Activated CD4-positive, alpha-beta T cell treated with anti-CD3 and anti-CD28 coated beads, Interleukin-2, amount 10 ng/mL, durations not matched to agents 7 days and 5 days (primary cell): ENCODE data around the gene ACIN1. TPM values are rescaled to one million over a fixed set of nuclear protein-coding genes. Genes with fewer than 3 reads are reported as not detected.

Source experiments
- CTCF ChIA-PET: fragments of 350-600 bp; sonication (Branson Sonifier 250); formaldehyde crosslinking; loops from one replicate; lab custom pipeline; 2021; ENCODE audit warnings: antibody characterized with exemption; lab: Charles Lee
- POLR2A ChIA-PET: fragments of 350-600 bp; sonication (Branson Sonifier 250); formaldehyde crosslinking; loops from one replicate; lab custom pipeline; 2021; ENCODE audit warnings: antibody characterized with exemption; lab: Charles Lee
- DNase-seq: peaks from one replicate; pipeline ENCODE4 v3.0.0-alpha.2; 2020
- H3K27ac Mint-ChIP-seq: one replicate; pipeline ENCODE4 v1.8.0; 2021; ENCODE audit warnings: mild to moderate bottlenecking, moderate library complexity, mixed read lengths
- H3K27me3 Mint-ChIP-seq: one replicate; pipeline ENCODE4 v1.8.0; 2021; ENCODE audit warnings: mixed read lengths
- H3K36me3 Mint-ChIP-seq: one replicate; pipeline ENCODE4 v1.8.0; 2021; ENCODE audit warnings: low read depth, mixed read lengths
- H3K4me1 Mint-ChIP-seq: one replicate; pipeline ENCODE4 v1.8.0; 2021; ENCODE audit warnings: mixed read lengths
- H3K4me3 Mint-ChIP-seq: one replicate; pipeline ENCODE4 v1.8.0; 2021; ENCODE audit warnings: mild to moderate bottlenecking, moderate library complexity, mixed read lengths
- H3K9me3 Mint-ChIP-seq: one replicate; pipeline ENCODE4 v1.8.0; 2021; ENCODE audit warnings: mixed read lengths
- total RNA-seq, 2 experiments: library from RNA; stranded (reverse); gene quantifications; one replicate each; pipeline ENCODE4 v1.2.3, GENCODE V29; 2021

Gene ACIN1, protein sequence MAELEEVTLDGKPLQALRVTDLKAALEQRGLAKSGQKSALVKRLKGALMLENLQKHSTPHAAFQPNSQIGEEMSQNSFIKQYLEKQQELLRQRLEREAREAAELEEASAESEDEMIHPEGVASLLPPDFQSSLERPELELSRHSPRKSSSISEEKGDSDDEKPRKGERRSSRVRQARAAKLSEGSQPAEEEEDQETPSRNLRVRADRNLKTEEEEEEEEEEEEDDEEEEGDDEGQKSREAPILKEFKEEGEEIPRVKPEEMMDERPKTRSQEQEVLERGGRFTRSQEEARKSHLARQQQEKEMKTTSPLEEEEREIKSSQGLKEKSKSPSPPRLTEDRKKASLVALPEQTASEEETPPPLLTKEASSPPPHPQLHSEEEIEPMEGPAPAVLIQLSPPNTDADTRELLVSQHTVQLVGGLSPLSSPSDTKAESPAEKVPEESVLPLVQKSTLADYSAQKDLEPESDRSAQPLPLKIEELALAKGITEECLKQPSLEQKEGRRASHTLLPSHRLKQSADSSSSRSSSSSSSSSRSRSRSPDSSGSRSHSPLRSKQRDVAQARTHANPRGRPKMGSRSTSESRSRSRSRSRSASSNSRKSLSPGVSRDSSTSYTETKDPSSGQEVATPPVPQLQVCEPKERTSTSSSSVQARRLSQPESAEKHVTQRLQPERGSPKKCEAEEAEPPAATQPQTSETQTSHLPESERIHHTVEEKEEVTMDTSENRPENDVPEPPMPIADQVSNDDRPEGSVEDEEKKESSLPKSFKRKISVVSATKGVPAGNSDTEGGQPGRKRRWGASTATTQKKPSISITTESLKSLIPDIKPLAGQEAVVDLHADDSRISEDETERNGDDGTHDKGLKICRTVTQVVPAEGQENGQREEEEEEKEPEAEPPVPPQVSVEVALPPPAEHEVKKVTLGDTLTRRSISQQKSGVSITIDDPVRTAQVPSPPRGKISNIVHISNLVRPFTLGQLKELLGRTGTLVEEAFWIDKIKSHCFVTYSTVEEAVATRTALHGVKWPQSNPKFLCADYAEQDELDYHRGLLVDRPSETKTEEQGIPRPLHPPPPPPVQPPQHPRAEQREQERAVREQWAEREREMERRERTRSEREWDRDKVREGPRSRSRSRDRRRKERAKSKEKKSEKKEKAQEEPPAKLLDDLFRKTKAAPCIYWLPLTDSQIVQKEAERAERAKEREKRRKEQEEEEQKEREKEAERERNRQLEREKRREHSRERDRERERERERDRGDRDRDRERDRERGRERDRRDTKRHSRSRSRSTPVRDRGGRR
- 100 to 1,000 TPM; 202 to 221 TPM for total RNA-seq

DNA sequence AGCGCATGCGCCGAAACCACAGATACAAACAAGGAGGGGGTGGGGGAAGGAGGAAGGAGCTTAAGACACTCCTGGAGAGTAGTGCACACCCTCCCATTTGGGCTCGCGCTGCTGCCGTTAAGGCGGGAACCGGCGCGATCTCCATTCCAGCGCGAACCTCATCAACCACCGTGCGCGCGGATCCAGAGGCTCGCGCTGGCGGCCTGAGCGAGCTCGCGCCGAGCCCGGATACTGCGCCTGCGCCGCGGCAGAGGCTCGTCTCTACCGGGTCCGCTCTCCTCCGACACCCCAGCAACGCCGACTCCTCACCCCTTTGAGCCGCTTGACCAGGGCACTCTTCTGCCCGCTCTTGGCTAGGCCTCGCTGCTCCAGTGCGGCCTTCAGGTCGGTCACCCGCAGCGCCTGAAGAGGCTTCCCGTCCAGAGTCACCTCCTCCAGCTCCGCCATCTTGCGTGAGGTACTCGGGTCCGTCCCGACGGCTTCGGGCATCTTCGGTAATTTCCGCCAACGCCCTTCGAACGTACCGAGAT lies at the start of gene ACIN1:
ACIN1 (minus strand) TSS at position 471 of the 530 bp plus-strand sequence; CDS start at position 447, 24 bp downstream.
- Mint-ChIP-seq H3K27ac (no peak within 1 kb of the TSS), H3K36me3 (peaks cover 48% of the 10 kb centered on the region), H3K27me3 (no peaks in the 10 kb centered on the region), H3K4me1 (peaks cover 35% of the 10 kb centered on the region), H3K9me3 (no peaks in the 10 kb centered on the region), H3K4me3 (no peak within 1 kb of the TSS)
- CTCF ChIA-PET = interaction anchor here (0.6 to 2.8 kb wide), 10 partner anchors 9 to 446 kb away, joined by 3 to 19 read pairs (median 6); partner anchors contain the start of gene CDH24
- DNase-seq = peak; percentile 79
- POLR2A ChIA-PET = interaction anchor here (0.5 to 1.4 kb wide), 8 partner anchors 18 to 502 kb away, joined by 3 to 12 read pairs (median 4); partner anchors contain the start of genes CEBPE and PABPN1

DNA sequence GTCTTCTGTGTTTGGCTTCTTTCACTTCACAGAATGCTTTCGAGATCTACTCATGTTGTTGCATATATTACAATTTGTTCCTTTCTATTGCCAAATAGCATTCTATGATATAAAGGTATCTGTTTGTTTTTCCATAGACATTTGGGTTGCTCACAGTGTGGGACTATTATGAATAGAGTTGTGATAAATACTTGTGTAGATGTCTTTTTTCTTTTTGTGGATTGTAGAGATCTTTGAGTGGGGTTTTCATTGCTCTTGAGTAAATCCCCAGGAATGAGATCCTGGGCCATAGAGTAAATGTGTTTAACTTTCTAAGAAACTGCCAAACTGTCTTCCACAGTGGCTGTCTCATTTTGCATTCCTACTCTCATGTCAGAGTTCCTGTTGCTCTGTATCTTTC lies 49.0 kb upstream of the ACIN1 start:
- Mint-ChIP-seq H3K27me3 (peaks cover 10% of the 10 kb centered on the region), H3K4me1 (no peaks in the 10 kb centered on the region), H3K9me3 (no peaks in the 10 kb centered on the region), H3K36me3 (no peaks in the 10 kb centered on the region), H3K4me3 (no peak overlapping the region), H3K27ac (no peak overlapping the region)
- POLR2A ChIA-PET = no interaction called here
- CTCF ChIA-PET = interaction anchor here (1.3 kb wide), 1 partner anchor 43 kb away, joined by 5 read pairs; no protein-coding TSS in a partner anchor
- no peak for DNase-seq

DNA sequence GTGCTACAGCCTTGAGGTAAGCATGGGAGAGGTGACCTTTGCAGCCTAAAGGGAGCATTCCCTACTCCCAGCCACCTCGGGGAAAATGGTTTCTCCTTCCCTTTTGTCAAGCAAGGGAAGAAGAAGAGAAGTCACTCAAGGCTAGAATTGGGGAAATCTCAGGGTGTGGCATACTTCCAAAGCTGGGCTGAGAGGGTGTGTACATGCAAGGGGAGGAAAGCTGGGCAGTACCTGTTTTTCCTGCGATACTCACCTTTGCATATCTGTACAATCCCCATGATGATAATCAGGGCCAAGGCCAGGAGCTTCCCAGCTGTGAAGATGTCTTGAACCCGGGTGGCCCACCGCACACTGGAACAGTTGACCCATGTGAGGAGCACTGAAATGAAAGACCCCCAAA lies 47.9 kb upstream of the ACIN1 start:
- H3K9me3 Mint-ChIP-seq = no peaks in the 10 kb centered on the region

DNA sequence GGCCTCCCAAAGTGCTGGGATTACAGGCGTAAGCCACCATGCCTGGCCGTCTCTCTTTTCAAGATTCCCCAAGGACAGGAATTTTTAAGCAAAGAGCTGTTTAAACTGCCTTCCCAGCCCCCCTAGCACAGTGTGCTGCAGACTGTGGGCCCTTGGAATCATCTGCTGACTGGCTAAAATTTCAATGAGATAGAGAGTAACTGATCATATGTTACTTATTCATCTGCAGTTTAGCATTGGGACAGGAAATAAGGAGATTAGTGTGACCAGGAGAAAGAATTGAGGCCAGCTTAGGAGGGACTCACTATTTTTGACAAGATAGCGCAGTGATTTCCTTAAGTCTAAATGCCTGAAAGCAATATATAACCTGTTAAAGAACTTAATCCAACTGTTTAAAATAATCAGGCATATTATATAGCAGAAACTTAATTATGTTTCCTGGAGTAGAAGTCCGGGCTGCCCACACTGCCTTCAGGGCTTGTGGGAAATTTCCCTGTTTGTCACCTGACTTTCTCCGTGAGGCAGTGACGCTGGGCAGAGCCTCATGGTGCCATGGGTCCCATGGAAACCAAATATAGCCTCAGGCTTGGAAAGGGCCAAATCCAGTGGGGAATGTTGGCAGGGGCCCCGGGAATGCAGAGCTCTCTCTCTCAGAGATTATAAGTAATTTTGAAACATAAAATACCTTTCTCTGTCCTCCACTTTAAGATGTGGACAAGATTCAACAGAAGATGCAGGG lies 46.9 kb upstream of the ACIN1 start:
- Mint-ChIP-seq H3K36me3 (no peaks in the 10 kb centered on the region), H3K27me3 (peaks cover 10% of the 10 kb centered on the region), H3K4me1 (no peaks in the 10 kb centered on the region), H3K27ac (no peak overlapping the region), H3K9me3 (no peaks in the 10 kb centered on the region), H3K4me3 (no peak overlapping the region)
- ChIA-PET POLR2A (no interaction called here), CTCF (interaction anchor here (1.5 kb wide), 1 partner anchor 10 kb away, joined by 3 read pairs; no protein-coding TSS in a partner anchor)
- DNase-seq = no peak

More for the DNA sequence above, 47.9 kb upstream of the ACIN1 start:
- no peak for DNase-seq
- no peaks in the 10 kb centered on the region for H3K36me3 Mint-ChIP-seq
- ChIA-PET POLR2A (no interaction called here), CTCF (interaction anchor here (1.3 to 1.5 kb wide), 2 partner anchors 9 to 44 kb away, joined by 3 to 5 read pairs; no protein-coding TSS in a partner anchor)
- H3K4me1 Mint-ChIP-seq = no peaks in the 10 kb centered on the region
- H3K4me3 Mint-ChIP-seq = no peak overlapping the region
- H3K27me3 Mint-ChIP-seq = peaks cover 10% of the 10 kb centered on the region
- no peak overlapping the region for H3K27ac Mint-ChIP-seq

DNA sequence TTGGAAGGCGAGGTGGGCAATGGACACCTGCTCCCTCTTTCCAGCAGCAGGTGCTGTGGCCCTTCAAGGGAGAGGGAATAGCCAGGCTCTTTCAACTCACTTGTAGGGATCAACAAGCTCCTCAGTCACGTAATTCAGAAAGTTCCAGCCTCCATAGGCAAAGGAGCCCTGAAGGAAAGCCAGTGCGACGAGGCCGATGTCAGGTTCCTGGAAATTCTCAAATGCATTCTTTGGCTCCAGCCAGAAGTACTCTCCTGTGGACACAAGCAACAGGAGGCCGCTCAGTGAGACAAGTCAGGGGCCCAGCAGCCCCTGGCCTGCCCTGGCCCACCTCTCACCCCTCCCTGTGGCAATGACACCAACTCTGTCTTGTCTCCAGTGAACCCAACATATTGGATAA lies 45.4 kb upstream of the ACIN1 start:
- CTCF ChIA-PET = interaction anchor here (0.6 kb wide), 1 partner anchor 119 kb away, joined by 3 read pairs; no protein-coding TSS in a partner anchor

DNA sequence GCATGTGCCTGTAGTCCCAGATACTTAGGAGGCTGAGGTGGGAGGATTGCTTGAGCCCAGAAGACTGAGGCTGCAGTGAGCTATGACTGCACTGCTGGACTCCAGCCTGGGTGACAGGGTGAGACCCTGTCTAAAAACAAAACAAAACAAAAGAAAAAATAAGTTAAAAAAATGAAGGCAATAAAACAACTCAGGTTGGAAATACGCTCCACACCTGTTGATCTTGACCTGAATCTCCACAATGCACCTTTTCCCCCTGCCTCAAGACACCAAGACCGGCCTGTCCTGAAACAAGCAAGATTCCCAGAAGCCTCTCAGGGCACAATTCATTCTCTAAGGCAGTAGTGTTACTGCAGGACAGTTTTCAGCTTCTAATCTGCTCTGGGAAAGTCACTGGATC lies 44.9 kb upstream of the ACIN1 start:
- Mint-ChIP-seq H3K4me3 (no peak overlapping the region), H3K27me3 (peaks cover 8% of the 10 kb centered on the region), H3K36me3 (no peaks in the 10 kb centered on the region), H3K4me1 (no peaks in the 10 kb centered on the region), H3K9me3 (no peaks in the 10 kb centered on the region), H3K27ac (no peak overlapping the region)
- POLR2A ChIA-PET = no interaction called here
- CTCF ChIA-PET = interaction anchor here (0.6 to 3.0 kb wide), 2 partner anchors 19 to 119 kb away, joined by 3 to 11 read pairs; no protein-coding TSS in a partner anchor
- DNase-seq = no peak

More for the DNA sequence above, 45.4 kb upstream of the ACIN1 start:
- no peak overlapping the region for H3K4me3 Mint-ChIP-seq
- POLR2A ChIA-PET = no interaction called here
- no peaks in the 10 kb centered on the region for H3K36me3 Mint-ChIP-seq
- no peak for DNase-seq
- no peaks in the 10 kb centered on the region for H3K9me3 Mint-ChIP-seq
- H3K27me3 Mint-ChIP-seq = peaks cover 8% of the 10 kb centered on the region
- no peaks in the 10 kb centered on the region for H3K4me1 Mint-ChIP-seq
- H3K27ac Mint-ChIP-seq = no peak overlapping the region

DNA sequence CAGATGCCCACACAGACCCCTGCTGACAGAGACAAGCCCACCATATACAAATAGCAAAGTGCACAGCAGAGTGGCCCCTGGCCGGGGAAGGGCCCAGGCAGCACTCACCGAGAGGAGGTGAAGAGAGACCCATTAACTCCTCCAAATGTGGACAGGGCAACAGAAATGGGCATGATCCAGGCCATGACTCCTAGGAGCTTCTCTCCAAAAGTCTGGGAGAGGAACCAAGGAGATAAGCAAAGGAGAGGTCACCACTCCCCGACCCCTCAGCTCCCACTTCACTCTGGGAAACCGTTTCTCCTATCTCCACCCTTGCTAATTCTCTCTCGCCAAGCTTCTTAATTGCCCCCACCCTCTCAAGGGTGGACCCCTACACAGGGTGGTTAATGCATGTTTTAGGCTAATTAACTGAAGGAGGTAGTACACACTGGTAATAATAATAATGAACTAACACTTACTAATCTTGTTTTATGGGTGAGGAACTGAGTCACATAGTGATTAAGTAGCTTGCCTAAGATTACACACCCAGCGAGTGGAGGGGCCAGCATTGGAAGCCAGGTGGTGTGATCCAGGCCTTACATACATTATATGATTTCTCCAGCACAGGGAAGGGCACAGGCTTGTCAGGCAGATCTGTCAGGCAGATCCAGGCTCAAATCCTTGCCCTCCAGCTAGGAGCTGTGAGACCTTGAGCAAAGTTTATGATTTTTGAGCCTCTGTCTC lies 43.0 kb upstream of the ACIN1 start:
- H3K4me1 Mint-ChIP-seq = no peaks in the 10 kb centered on the region

DNA sequence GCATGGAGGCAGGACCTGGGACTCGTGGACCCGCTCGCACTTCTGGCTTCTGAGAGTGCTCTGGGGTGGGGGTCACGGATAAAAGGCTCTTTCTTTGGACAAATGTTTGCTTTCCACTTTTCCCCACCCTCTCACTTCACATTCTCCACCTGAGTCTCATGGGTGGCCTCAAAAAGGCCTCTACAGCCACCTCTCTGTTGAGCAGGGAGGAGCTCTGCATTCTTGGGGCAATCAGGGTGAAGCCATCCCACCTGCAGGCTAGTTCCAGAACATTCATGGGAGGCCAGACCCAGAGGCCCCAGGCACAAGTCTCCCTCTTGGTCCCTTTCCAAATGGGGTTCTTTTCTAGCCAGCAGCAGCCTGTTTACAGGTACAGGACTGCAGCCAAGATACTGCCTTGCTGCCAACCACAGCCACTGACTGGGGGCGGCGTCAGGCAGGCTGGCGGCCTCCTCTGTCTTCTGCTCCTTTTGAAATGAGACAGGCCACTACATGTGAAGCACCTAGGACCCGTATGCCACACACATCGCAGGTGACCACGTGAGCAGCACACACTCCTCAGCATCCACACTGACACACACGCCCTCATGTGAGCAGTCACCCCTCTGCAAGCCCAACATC lies 42.4 kb upstream of the ACIN1 start:
- Mint-ChIP-seq H3K27me3 (peaks cover 2% of the 10 kb centered on the region), H3K36me3 (no peaks in the 10 kb centered on the region), H3K9me3 (no peaks in the 10 kb centered on the region), H3K4me3 (no peak overlapping the region), H3K4me1 (no peaks in the 10 kb centered on the region), H3K27ac (peak overlapping the region; percentile 69)
- CTCF ChIA-PET = interaction anchor here (3.0 kb wide), 1 partner anchor 16 kb away, joined by 11 read pairs; no protein-coding TSS in a partner anchor
- DNase-seq = no peak
- POLR2A ChIA-PET = no interaction called here

More for the DNA sequence above, 43.0 kb upstream of the ACIN1 start:
- H3K9me3 Mint-ChIP-seq = no peaks in the 10 kb centered on the region
- CTCF ChIA-PET = interaction anchor here (3.0 kb wide), 1 partner anchor 17 kb away, joined by 11 read pairs; no protein-coding TSS in a partner anchor
- no peaks in the 10 kb centered on the region for H3K36me3 Mint-ChIP-seq
- POLR2A ChIA-PET = no interaction called here
- no peak for DNase-seq
- H3K4me3 Mint-ChIP-seq = no peak overlapping the region
- H3K27ac Mint-ChIP-seq = peak overlapping the region; percentile 69
- peaks cover 2% of the 10 kb centered on the region for H3K27me3 Mint-ChIP-seq

DNA sequence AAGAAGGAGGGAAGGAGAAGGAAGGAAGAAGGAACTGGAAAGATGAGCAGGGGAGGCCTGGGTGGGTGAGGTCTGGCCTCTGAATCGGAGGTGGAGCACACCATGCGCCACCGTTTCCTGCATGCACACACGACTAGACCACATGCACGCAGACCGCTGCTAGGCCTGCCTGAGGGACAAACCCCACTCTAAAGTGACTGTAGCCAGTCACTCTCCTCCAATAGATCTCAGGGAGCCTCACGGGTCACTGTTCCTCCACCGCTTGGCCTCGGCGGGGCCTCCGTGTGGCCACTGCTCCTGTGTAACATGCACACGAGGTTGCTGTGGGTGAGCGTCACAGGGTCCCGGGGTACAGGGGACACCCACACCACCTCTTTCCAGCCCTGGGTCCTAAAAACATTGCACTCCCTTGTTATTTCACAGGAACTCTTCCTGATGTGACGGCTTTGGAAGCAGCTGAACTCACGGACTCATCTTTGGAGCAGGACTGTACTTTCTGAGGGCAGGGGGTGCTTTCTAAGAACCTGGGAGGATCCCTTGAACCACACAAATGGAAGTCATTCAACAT lies 41.7 kb upstream of the ACIN1 start:
- Mint-ChIP-seq H3K9me3 (no peaks in the 10 kb centered on the region), H3K4me1 (no peaks in the 10 kb centered on the region), H3K27me3 (peaks cover under 1% of the 10 kb centered on the region), H3K36me3 (no peaks in the 10 kb centered on the region), H3K4me3 (no peak overlapping the region), H3K27ac (no peak overlapping the region)
- DNase-seq = no peak
- ChIA-PET POLR2A (no interaction called here), CTCF (interaction anchor here (1.2 to 3.0 kb wide), 2 partner anchors 15 to 16 kb away, joined by 4 to 11 read pairs; no protein-coding TSS in a partner anchor)

DNA sequence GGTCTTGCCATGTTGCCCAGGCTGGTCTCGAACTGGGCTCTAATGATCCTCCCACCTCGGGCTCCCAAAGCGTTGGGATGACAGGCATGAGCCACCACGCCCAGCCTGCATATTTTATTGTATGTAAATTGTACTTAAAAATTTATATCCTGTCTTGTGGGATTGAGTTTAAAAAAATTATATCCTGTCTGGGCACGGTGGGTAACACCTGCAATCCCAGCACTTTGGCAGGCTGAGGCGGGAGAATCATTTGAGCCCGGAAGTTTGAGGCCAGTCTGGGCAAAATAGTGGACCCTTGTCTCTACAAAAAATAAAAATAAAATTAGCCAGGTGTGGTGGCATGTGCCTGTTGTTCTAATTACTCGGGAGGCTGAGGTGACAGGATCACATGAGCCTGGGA lies 38.0 kb upstream of the ACIN1 start:
- Mint-ChIP-seq H3K27ac (no peak overlapping the region), H3K36me3 (no peaks in the 10 kb centered on the region), H3K27me3 (peaks cover 13% of the 10 kb centered on the region), H3K9me3 (no peaks in the 10 kb centered on the region), H3K4me3 (no peak overlapping the region), H3K4me1 (peaks cover 7% of the 10 kb centered on the region)
- CTCF ChIA-PET = no interaction called here
- POLR2A ChIA-PET = no interaction called here
- DNase-seq = no peak
